Breast epithelium (tissue), 3 donors: ENCODE data around the gene CDCA3.

Experiments
- POLR2A ChIP-seq: fragments of 450-650 bp; IDR thresholded peaks from one replicate; pipeline ENCODE4 v1.6.1; 2016; ENCODE audit warnings: antibody characterized with exemption, mild to moderate bottlenecking, moderate library complexity
- POLR2AphosphoS5 ChIP-seq, 3 donors: sonication (generic); formaldehyde crosslinking; IDR thresholded peaks; one replicate each; pipeline ENCODE4 v1.6.1; 2017; ENCODE audit warnings: antibody characterized with exemption in 3 of 3

DNA sequence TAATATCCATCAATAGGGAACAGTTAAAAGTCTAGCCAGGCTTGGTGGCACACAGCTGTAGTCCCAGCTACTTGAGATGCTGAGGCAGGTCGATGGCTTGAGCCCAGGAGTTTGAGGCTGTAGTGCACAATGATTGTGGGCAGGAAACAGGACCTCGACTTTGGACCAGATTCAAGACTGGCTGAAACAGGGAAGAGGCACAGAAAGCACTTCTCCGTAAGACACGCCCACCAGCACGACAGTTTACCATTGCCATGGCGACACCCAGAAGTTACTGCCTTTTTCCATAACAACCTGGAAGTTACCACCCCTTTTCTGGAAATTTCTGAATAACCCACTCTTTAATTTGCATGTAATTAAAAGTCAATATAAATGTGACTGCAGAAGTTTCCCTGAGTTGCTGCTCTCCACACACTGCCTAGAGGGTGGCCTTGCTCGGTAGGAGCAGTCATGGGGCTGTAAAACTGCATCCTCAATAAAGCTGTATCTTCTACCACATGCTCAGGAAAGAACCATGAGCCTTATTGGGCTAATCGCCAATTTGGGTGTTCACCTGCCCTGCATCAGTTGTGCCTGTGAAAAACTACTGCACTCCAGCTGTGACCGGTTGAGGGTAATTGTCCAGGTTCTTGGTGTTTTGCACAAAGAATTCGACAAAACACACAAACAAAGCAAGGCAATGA lies 48.9 kb upstream of the CDCA3 start:
- TF ChIP-seq POLR2A (no peak), POLR2AphosphoS5 (IDR thresholded peaks at IDR 0.05) (no peak)
